BJ (cell line): ENCODE data around the gene PCIF1. TPM values are rescaled to one million over a fixed set of nuclear protein-coding genes. Genes with fewer than 3 reads are reported as not detected.

Source experiments
- CTCF ChIA-PET: fragments of 350-600 bp; formaldehyde crosslinking; extraction: SDS; loops from one replicate; lab custom pipeline; 2021; ENCODE audit warnings: antibody characterized with exemption, inconsistent platforms; lab: Yijun Ruan, JAX
- POLR2A ChIA-PET: fragments of 300-600 bp; sonication (Branson Sonifier 250); formaldehyde crosslinking; extraction: SDS; loops from one replicate; lab custom pipeline; 2021; ENCODE audit warnings: antibody characterized with exemption; lab: Charles Lee
- DNase-seq: peaks from one replicate; pipeline ENCODE4 v3.0.0-alpha.2; 2011; ENCODE audit warnings: low read depth
- H3K27me3 ChIP-seq: 2 replicates; pipeline ENCODE4 v1.6.0; 2011; ENCODE audit warnings: low read length; ENCODE audit not compliant: control insufficient read depth, insufficient read depth
- H3K36me3 ChIP-seq: 2 replicates; pipeline ENCODE4 v1.5.1; 2011; ENCODE audit warnings: low read length; ENCODE audit not compliant: control insufficient read depth, insufficient read depth
- H3K4me3 ChIP-seq: 2 replicates; pipeline ENCODE4 v1.5.1; 2011; ENCODE audit warnings: low read depth, mild to moderate bottlenecking, control low read depth, low read length
- polyA plus RNA-seq: library from polyadenylated mRNA; depleted of rRNA; stranded (reverse); fragments of >200 nt; gene quantifications from 2 replicates; pipeline ENCODE4 v1.2.3, GENCODE V29; 2011
- TF ChIP-seq, protein P1 (sequence below): IDR thresholded peaks from 2 replicates; pipeline ENCODE4 v1.5.1; 2011; ENCODE audit warnings: low read depth, mild to moderate bottlenecking, control low read depth, inconsistent platforms, low read length, moderate library complexity; ENCODE audit not compliant: insufficient read depth

The PCIF1 gene
- polyA plus RNA-seq, 1 experiment: 20.9 TPM

DNA sequence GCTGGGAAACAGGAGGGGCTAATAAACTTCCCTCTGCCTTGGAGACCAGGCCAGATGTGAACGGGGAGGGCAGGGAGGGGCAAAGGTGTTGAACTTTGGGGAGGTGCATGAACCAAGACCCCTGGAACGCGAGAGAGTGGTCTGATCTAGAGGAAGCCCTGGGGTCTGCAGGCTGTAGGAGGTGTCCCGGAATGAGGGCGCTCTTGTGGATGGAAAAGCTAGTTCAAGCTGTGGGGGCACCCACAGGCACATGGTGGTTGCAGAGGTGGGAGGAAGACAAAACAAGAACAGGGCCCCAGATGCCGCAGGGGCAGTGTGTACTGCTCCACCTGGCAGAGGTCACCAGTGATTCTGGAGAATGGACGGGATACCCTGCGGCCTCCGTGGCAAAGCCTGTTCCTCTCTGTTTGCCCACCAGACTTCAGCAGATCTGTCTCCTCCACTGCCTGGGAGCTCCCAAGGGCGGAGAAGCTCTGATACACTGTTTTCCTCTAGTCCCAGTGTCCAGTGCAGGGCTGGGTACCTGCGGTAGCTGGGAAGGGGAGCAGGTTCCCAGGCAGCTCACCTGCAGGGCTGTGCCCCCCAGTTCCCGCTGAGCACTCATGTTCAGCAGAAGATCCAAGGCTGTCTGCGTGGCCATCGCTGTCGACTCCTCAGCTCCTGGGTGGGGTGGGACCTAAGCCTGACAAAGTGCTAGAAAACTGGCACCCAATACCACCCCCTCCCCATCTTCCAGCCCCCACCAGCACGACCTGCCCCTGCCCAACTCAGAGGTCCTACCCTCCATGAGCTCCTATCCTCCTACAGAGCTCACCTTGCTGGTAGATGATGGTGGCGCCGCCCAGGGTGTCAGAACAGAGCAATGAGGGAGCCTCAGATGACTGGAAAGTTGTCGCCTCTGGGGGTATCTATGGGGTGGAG lies 22.8 kb downstream of the PCIF1 start:
- no peak for DNase-seq
- ChIA-PET CTCF (interaction anchor here (0.7 to 6.2 kb wide), 4 partner anchors 13 to 158 kb away, joined by 3 to 48 read pairs (median 4); no protein-coding TSS in a partner anchor), POLR2A (no interaction called here)
- no peak overlapping the region for H3K4me3 ChIP-seq
- peaks cover 56% of the 10 kb centered on the region for H3K36me3 ChIP-seq
- no peaks in the 10 kb centered on the region for H3K27me3 ChIP-seq
- TF ChIP-seq, protein P1, sequence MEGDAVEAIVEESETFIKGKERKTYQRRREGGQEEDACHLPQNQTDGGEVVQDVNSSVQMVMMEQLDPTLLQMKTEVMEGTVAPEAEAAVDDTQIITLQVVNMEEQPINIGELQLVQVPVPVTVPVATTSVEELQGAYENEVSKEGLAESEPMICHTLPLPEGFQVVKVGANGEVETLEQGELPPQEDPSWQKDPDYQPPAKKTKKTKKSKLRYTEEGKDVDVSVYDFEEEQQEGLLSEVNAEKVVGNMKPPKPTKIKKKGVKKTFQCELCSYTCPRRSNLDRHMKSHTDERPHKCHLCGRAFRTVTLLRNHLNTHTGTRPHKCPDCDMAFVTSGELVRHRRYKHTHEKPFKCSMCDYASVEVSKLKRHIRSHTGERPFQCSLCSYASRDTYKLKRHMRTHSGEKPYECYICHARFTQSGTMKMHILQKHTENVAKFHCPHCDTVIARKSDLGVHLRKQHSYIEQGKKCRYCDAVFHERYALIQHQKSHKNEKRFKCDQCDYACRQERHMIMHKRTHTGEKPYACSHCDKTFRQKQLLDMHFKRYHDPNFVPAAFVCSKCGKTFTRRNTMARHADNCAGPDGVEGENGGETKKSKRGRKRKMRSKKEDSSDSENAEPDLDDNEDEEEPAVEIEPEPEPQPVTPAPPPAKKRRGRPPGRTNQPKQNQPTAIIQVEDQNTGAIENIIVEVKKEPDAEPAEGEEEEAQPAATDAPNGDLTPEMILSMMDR: no peak

DNA sequence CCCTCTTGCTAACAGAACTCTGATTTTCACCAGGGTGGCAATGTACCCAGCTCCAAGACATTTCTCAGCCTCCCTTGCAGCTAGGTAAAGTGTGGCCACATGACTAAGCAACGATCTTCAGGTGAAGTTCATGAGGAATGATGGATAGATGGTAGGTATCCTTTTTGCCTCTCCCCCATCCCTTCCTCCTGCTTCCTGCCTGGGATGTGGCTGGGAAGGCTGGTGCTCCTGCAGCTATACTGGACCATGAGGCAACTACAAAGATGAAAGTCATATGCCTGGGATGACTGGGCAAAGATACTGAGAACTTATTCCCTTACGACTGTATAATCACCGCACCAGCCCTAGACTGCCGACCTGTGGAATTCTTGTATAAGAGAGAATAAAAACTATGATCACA lies 24.1 kb downstream of the PCIF1 start:
- Histone ChIP-seq H3K36me3 (peaks cover 51% of the 10 kb centered on the region), H3K27me3 (no peaks in the 10 kb centered on the region), H3K4me3 (no peak overlapping the region)
- DNase-seq: no peak
- POLR2A ChIA-PET: no interaction called here
- CTCF ChIA-PET: interaction anchor here (0.6 to 6.2 kb wide), 5 partner anchors 11 to 499 kb away, joined by 3 to 48 read pairs (median 5); no protein-coding TSS in a partner anchor
- TF ChIP-seq, protein P1: no peak

DNA sequence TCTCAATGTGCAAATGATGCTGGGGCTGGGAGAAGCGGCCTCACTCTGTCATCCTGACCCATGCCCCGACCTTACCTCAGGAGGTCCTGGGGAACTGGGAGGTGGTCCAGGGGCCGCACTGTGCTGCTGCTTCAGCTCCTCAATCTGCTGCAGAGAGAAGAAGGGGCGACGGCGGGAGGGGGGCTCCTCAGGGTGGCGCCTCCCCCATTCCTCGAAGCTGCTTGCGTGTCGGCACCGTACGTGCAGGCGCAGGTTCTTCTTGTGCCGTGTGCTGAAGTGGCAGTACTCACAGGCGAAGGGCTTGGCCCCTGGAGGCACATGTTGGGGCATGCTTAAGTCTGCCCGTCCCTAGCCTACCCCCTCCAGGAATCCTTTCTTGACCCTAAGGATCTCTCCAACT lies 24.6 kb downstream of the PCIF1 start:
- Histone ChIP-seq H3K4me3 (no peak overlapping the region), H3K36me3 (peaks cover 52% of the 10 kb centered on the region), H3K27me3 (no peaks in the 10 kb centered on the region)
- DNase-seq: no peak
- POLR2A ChIA-PET: no interaction called here
- TF ChIP-seq, protein P1: no peak
- CTCF ChIA-PET: interaction anchor here (1.1 to 6.2 kb wide), 5 partner anchors 10 to 160 kb away, joined by 3 to 48 read pairs (median 5); no protein-coding TSS in a partner anchor

DNA sequence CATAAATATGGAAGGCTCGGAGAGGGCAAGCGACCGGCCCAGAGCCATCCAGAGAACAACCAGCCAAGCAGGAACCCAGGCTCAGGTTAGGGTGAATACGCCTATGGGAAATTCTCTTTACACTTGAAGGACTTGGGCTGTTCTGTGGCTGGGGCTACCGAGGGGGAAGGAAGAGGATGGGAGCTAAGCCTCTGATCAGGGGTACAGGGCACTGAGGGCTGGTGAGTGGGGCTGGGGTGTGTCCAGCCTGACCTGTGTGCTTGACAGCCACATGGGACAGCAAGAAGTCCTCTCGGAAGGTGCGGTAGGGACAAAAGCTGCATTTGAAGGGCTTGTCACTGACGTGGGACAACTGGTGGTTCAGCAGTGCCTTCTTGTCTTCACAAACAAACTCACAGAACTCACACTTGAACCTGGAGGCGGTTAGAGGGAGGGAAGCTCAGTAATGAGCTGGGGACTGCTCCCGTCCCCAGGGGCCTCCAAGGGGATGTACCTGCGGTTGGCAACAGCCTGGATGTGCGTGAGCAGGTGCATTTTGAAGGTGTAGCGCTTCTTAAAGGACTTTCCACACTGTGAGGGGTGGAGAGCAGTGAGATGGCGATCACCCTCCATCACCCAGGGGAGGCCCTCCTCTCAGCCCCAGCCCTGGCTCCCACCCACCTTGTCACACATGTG lies 25.6 kb downstream of the PCIF1 start:
- no peaks in the 10 kb centered on the region for H3K27me3 ChIP-seq
- DNase-seq: no peak
- H3K36me3 ChIP-seq: peaks cover 55% of the 10 kb centered on the region
- ChIA-PET POLR2A (no interaction called here), CTCF (interaction anchor here (0.8 to 6.2 kb wide), 6 partner anchors 10 to 389 kb away, joined by 3 to 48 read pairs (median 4); no protein-coding TSS in a partner anchor)
- H3K4me3 ChIP-seq: no peak overlapping the region
- TF ChIP-seq, protein P1: no peak
